HEK293T (cell line): ENCODE data around the gene CWH43.

Source experiments
- CTBP1 ChIP-seq: fragments of 450-650 bp; IDR thresholded peaks from 2 replicates; pipeline ENCODE4 v1.6.1; 2016; ENCODE audit warnings: borderline replicate concordance
- ELF4 ChIP-seq: fragments of 450-650 bp; IDR thresholded peaks from 2 replicates; pipeline ENCODE4 v1.6.1; 2017; ENCODE audit warnings: antibody characterized with exemption
- FOXK2 ChIP-seq: fragments of 450-650 bp; IDR thresholded peaks from 2 replicates; pipeline ENCODE4 v1.6.1; 2016; ENCODE audit warnings: mild to moderate bottlenecking
- FOXM1 ChIP-seq: fragments of 450-650 bp; IDR thresholded peaks from 2 replicates; pipeline ENCODE4 v1.6.1; 2017; ENCODE audit warnings: mild to moderate bottlenecking, borderline replicate concordance
- HDGF ChIP-seq: fragments of 450-650 bp; IDR thresholded peaks from 2 replicates; pipeline ENCODE4 v1.6.1; 2017; ENCODE audit warnings: antibody characterized with exemption, borderline replicate concordance
- NFRKB ChIP-seq: fragments of 450-650 bp; IDR thresholded peaks from 2 replicates; pipeline ENCODE4 v1.6.1; 2016; ENCODE audit warnings: mild to moderate bottlenecking, moderate library complexity
- SP1 ChIP-seq: fragments of 450-650 bp; IDR thresholded peaks from 2 replicates; pipeline ENCODE4 v1.6.1; 2017
- SUZ12 ChIP-seq: fragments of 450-650 bp; IDR thresholded peaks from 2 replicates; pipeline ENCODE4 v1.6.1; 2016; ENCODE audit warnings: mild to moderate bottlenecking
- ZNF384 ChIP-seq: fragments of 450-650 bp; IDR thresholded peaks from 2 replicates; pipeline ENCODE4 v1.6.1; 2016
- TF ChIP-seq, protein P1 (sequence below): fragments of 450-650 bp; IDR thresholded peaks from 2 replicates; pipeline ENCODE4 v1.6.1; 2016

- no peak for TF ChIP-seq ELF4
- TF ChIP-seq SUZ12, result no peak
- no peak for TF ChIP-seq CTBP1
- no peak for TF ChIP-seq SP1
- TF ChIP-seq ZNF384, result no peak
- TF ChIP-seq, protein P1, sequence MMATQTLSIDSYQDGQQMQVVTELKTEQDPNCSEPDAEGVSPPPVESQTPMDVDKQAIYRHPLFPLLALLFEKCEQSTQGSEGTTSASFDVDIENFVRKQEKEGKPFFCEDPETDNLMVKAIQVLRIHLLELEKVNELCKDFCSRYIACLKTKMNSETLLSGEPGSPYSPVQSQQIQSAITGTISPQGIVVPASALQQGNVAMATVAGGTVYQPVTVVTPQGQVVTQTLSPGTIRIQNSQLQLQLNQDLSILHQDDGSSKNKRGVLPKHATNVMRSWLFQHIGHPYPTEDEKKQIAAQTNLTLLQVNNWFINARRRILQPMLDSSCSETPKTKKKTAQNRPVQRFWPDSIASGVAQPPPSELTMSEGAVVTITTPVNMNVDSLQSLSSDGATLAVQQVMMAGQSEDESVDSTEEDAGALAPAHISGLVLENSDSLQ, result no peak
- TF ChIP-seq FOXM1, result no peak
- TF ChIP-seq FOXK2, result no peak
- no peak for TF ChIP-seq HDGF
- no peak for TF ChIP-seq NFRKB
These were observed 12.4 kb downstream of the CWH43 start for GRCh38 chr4:48998440-48998839.
